H9 (cell line): Measurements from ENCODE around the gene ZNF80. TPM values are rescaled to one million over a fixed set of nuclear protein-coding genes. Genes with fewer than 3 reads are reported as not detected.

Experiments
- DNase-seq: peaks from one replicate; pipeline ENCODE4 v3.0.0-alpha.2; 2017
- H2AFZ ChIP-seq: one replicate; pipeline ENCODE4 v1.6.1; 2013; ENCODE audit warnings: mild to moderate bottlenecking, low read length, control low read depth, moderate library complexity
- H2AK5ac ChIP-seq: 2 replicates; pipeline ENCODE4 v1.6.1; 2013; ENCODE audit warnings: low read length, control low read depth, mixed read lengths; ENCODE audit not compliant: insufficient read length
- H2BK120ac ChIP-seq: one replicate; pipeline ENCODE4 v1.6.1; 2013; ENCODE audit warnings: low read depth, mild to moderate bottlenecking, low read length, control low read depth, inconsistent platforms; ENCODE audit not compliant: poor library complexity, severe bottlenecking
- H2BK12ac ChIP-seq: 2 replicates; pipeline ENCODE4 v1.6.1; 2013; ENCODE audit warnings: low read length, control low read depth, mixed read lengths, low read depth; ENCODE audit not compliant: insufficient read length
- H2BK15ac ChIP-seq: 2 replicates; pipeline ENCODE4 v1.6.1; 2013; ENCODE audit warnings: low read depth, low read length, control low read depth
- H2BK20ac ChIP-seq: one replicate; pipeline ENCODE4 v1.6.1; 2013; ENCODE audit warnings: low read depth, mild to moderate bottlenecking, low read length, control low read depth, inconsistent platforms; ENCODE audit not compliant: poor library complexity, severe bottlenecking
- H2BK5ac ChIP-seq: 2 replicates; pipeline ENCODE4 v1.6.1; 2013; ENCODE audit warnings: low read length, control low read depth, mixed read lengths; ENCODE audit not compliant: insufficient read length
- H3K14ac ChIP-seq: 2 replicates; pipeline ENCODE4 v1.6.1; 2013; ENCODE audit warnings: low read length, control low read depth; ENCODE audit not compliant: insufficient read depth
- H3K18ac ChIP-seq: 2 replicates; pipeline ENCODE4 v1.6.1; 2013; ENCODE audit warnings: low read depth, mild to moderate bottlenecking, mixed read lengths, low read length, control low read depth; ENCODE audit not compliant: insufficient read length
- H3K23ac ChIP-seq: 2 replicates; pipeline ENCODE4 v1.6.1; 2013; ENCODE audit warnings: low read length, control low read depth, mixed read lengths, low read depth; ENCODE audit not compliant: insufficient read length
- H3K23me2 ChIP-seq: 2 replicates; pipeline ENCODE4 v1.6.1; 2013; ENCODE audit warnings: low read depth, mild to moderate bottlenecking, mixed read lengths, low read length, control low read depth; ENCODE audit not compliant: insufficient read length, poor library complexity, severe bottlenecking
- H3K27ac ChIP-seq: 2 replicates; pipeline ENCODE4 v1.5.1; 2013; ENCODE audit warnings: low read length, control low read depth, mixed read lengths, low read depth; ENCODE audit not compliant: insufficient read length
- H3K27me3 ChIP-seq: 2 replicates; pipeline ENCODE4 v1.6.1; 2013; ENCODE audit warnings: low read length, control low read depth, inconsistent platforms; ENCODE audit not compliant: insufficient read depth
- H3K4ac ChIP-seq: 2 replicates; pipeline ENCODE4 v1.6.1; 2013; ENCODE audit warnings: low read depth, mild to moderate bottlenecking, control low read depth, inconsistent platforms, low read length, moderate library complexity
- H3K4me1 ChIP-seq: 2 replicates; pipeline ENCODE4 v1.6.1; 2013; ENCODE audit warnings: low read length, control low read depth, inconsistent platforms; ENCODE audit not compliant: insufficient read depth
- H3K4me2 ChIP-seq: 2 replicates; pipeline ENCODE4 v1.6.1; 2013; ENCODE audit warnings: low read length, control low read depth, mixed read lengths; ENCODE audit not compliant: insufficient read length, insufficient read depth
- H3K56ac ChIP-seq: 2 replicates; pipeline ENCODE4 v1.6.1; 2013; ENCODE audit warnings: low read depth, mild to moderate bottlenecking, mixed read lengths, low read length, control low read depth; ENCODE audit not compliant: insufficient read length
- H3K79me1 ChIP-seq: 2 replicates; pipeline ENCODE4 v1.6.1; 2013; ENCODE audit warnings: low read depth, mild to moderate bottlenecking, moderate library complexity, low read length, control low read depth, inconsistent platforms; ENCODE audit not compliant: insufficient read depth, poor library complexity, severe bottlenecking
- H3K79me2 ChIP-seq: 2 replicates; pipeline ENCODE4 v1.6.1; 2013; ENCODE audit warnings: low read length, control low read depth, inconsistent platforms; ENCODE audit not compliant: insufficient read depth
- H3K9ac ChIP-seq: 2 replicates; pipeline ENCODE4 v1.6.1; 2013; ENCODE audit warnings: low read length, control low read depth, mixed read lengths; ENCODE audit not compliant: insufficient read length; ENCODE audit errors: extremely low read depth
- H3K9me3 ChIP-seq: one replicate; pipeline ENCODE4 v1.6.1; 2013; ENCODE audit warnings: low read depth, low read length, inconsistent platforms; ENCODE audit not compliant: control insufficient read depth
- H3T11ph ChIP-seq: one replicate; pipeline ENCODE4 v1.6.1; 2013; ENCODE audit warnings: mild to moderate bottlenecking, low read length, control low read depth, inconsistent platforms
- H4K20me1 ChIP-seq: one replicate; pipeline ENCODE4 v1.6.1; 2013; ENCODE audit not compliant: control insufficient read depth, insufficient read length, insufficient read depth
- H4K5ac ChIP-seq: 2 replicates; pipeline ENCODE4 v1.6.1; 2013; ENCODE audit warnings: low read depth, mild to moderate bottlenecking, mixed read lengths, low read length, control low read depth; ENCODE audit not compliant: insufficient read length
- H4K8ac ChIP-seq: replicated peaks from 2 replicates; pipeline ENCODE4 v1.6.1; 2013; ENCODE audit warnings: low read length, control low read depth, mixed read lengths, low read depth; ENCODE audit not compliant: insufficient read length
- H4K91ac ChIP-seq: 2 replicates; pipeline ENCODE4 v1.6.1; 2013; ENCODE audit warnings: low read depth, mild to moderate bottlenecking, moderate library complexity, mixed read lengths, low read length, control low read depth; ENCODE audit not compliant: insufficient read length
- H3K27ac Mint-ChIP-seq, 3 experiments: 2 replicates in 2 of 3; 3 replicates in 1 of 3; pipeline ENCODE4 v1.8.0; 2020 to 2021; ENCODE audit warnings: mixed read lengths in 3 of 3, mild to moderate bottlenecking in 1 of 3, moderate library complexity in 1 of 3
- H3K27me3 Mint-ChIP-seq: 2 replicates; pipeline ENCODE4 v1.8.0; 2021; ENCODE audit warnings: low read depth, mild to moderate bottlenecking, moderate library complexity, mixed read lengths
- H3K36me3 Mint-ChIP-seq, 3 experiments: 2 replicates in 2 of 3; 3 replicates in 1 of 3; pipeline ENCODE4 v1.8.0; 2020 to 2021; ENCODE audit warnings: low read depth in 3 of 3, mixed read lengths in 3 of 3; ENCODE audit not compliant: insufficient read depth in 1 of 3
- H3K4me1 Mint-ChIP-seq, 2 experiments: 2 replicates each; pipeline ENCODE4 v1.8.0; 2020; ENCODE audit warnings: mixed read lengths in 2 of 2
- H3K4me3 Mint-ChIP-seq, 2 experiments: 2 replicates in 1 of 2; 3 replicates in 1 of 2; pipeline ENCODE4 v1.8.0; 2020 to 2021; ENCODE audit warnings: mild to moderate bottlenecking in 2 of 2, mixed read lengths in 2 of 2, moderate library complexity in 1 of 2
- H3K9me3 Mint-ChIP-seq, 2 experiments: 2 replicates in 1 of 2; 3 replicates in 1 of 2; pipeline ENCODE4 v1.8.0; 2020; ENCODE audit warnings: mild to moderate bottlenecking in 2 of 2, mixed read lengths in 2 of 2, moderate library complexity in 1 of 2
- CTCF ChIP-seq: fragments of 200-600 bp; sonication (generic); conservative IDR thresholded peaks from 3 replicates; pipeline ENCODE4 v1.8.0; 2021; ENCODE audit warnings: antibody characterized with exemption, mild to moderate bottlenecking
- WGBS: extraction: QIAGEN DNeasy Blood & Tissue Kit; methylation state at CpG from one replicate; pipeline ENCODE4 v1.1.7; 2013; ENCODE audit warnings: missing lambda C conversion rate, low lambda C conversion rate, mixed read lengths; ENCODE audit not compliant: insufficient read length; ENCODE audit errors: extremely low coverage; 5-methylcytosine and 5-hydroxymethylcytosine counted together
- total RNA-seq: library from RNA; stranded (reverse); gene quantifications from 2 replicates; pipeline ENCODE4 v1.2.1, GENCODE V29; 2021

Gene ZNF80
- total RNA-seq, 1 experiment from 2014 or later: not detected

- peaks cover 12% of the 10 kb centered on the region in 2 experiments for H3K9me3 Mint-ChIP-seq
- H3K9ac ChIP-seq: no peak overlapping the region
- no peaks in the 10 kb centered on the region for H3K79me1 ChIP-seq
- no peak overlapping the region for H3K27ac ChIP-seq
- H2BK15ac ChIP-seq: no peak overlapping the region
- no peak for DNase-seq
- TF ChIP-seq CTCF: no peak
- H3K23me2 ChIP-seq: no peaks in the 10 kb centered on the region
- no peak overlapping the region for H3K27ac Mint-ChIP-seq
- no peaks in the 10 kb centered on the region for H3K27me3 ChIP-seq
- H3K18ac ChIP-seq: no peak overlapping the region
- H3K4ac ChIP-seq: no peak overlapping the region
- H4K8ac ChIP-seq: no peak overlapping the region
- H4K5ac ChIP-seq: no peak overlapping the region
- no peaks in the 10 kb centered on the region for H3K9me3 ChIP-seq
- peaks cover 4 to 8% (median 5%) of the 10 kb centered on the region in 3 experiments; a peak in 5 of 7 replicates for H3K36me3 Mint-ChIP-seq
- H2AFZ ChIP-seq: no peak overlapping the region
- H3K27me3 Mint-ChIP-seq: no peaks in the 10 kb centered on the region
- H2BK12ac ChIP-seq: no peak overlapping the region
- H2AK5ac ChIP-seq: no peak overlapping the region
- no peaks in the 10 kb centered on the region for H3K4me1 Mint-ChIP-seq
- WGBS: no CpG with 5 or more reads among the region's 1 CpG
- no peaks in the 10 kb centered on the region for H3K4me1 ChIP-seq
- H3K79me2 ChIP-seq: no peaks in the 10 kb centered on the region
- H3K56ac ChIP-seq: no peak overlapping the region
- no peak overlapping the region for H4K91ac ChIP-seq
- no peaks in the 10 kb centered on the region for H4K20me1 ChIP-seq
- H3K4me2 ChIP-seq: no peak overlapping the region
- H3T11ph ChIP-seq: no peak overlapping the region
- H3K23ac ChIP-seq: no peak overlapping the region
- no peak overlapping the region for H3K4me3 Mint-ChIP-seq
- H2BK120ac ChIP-seq: no peak overlapping the region
- no peak overlapping the region for H3K14ac ChIP-seq
- no peak overlapping the region for H2BK20ac ChIP-seq
- H2BK5ac ChIP-seq: no peak overlapping the region
These were observed 16.1 kb upstream of the ZNF80 start for GRCh38 chr3:114253505-114253904.
